GM12892 (cell line): Measurements from ENCODE around the gene HBZ.
"Not testable (repeated sequence)": the region's sequence is repeated elsewhere in the genome, so short reads cannot be mapped to it uniquely, and the experiment has no call there.

Experiments used
- DNase-seq: peaks from one replicate; pipeline ENCODE4 v3.0.0; 2011; ENCODE audit not compliant: insufficient read length
- FAIRE-seq: peaks from 2 replicates; lab custom pipeline; 2011; peaks lifted over from hg19 to GRCh38; lab: Jason Lieb, UNC
- POLR2A ChIP-seq: IDR thresholded peaks from 2 replicates; pipeline ENCODE4 v1.6.1; 2011; ENCODE audit warnings: low read depth, low read length, control low read depth
- POLR2AphosphoS5 ChIP-seq: IDR thresholded peaks from 2 replicates; pipeline ENCODE4 v1.6.1; 2011; ENCODE audit warnings: low read depth, low read length, control low read depth
- TAF1 ChIP-seq: IDR thresholded peaks from 2 replicates; pipeline ENCODE4 v1.6.1; 2011; ENCODE audit warnings: low read depth, mild to moderate bottlenecking, control low read depth, low read length, borderline replicate concordance

The HBZ gene

GRCh38 chr16:188674-189073, 36.2 kb downstream of the HBZ start:
- TF ChIP-seq TAF1 (no peak), POLR2AphosphoS5 (no peak), POLR2A (no peak)
- DNase-seq = no peak
- FAIRE-seq = no peak

DNA sequence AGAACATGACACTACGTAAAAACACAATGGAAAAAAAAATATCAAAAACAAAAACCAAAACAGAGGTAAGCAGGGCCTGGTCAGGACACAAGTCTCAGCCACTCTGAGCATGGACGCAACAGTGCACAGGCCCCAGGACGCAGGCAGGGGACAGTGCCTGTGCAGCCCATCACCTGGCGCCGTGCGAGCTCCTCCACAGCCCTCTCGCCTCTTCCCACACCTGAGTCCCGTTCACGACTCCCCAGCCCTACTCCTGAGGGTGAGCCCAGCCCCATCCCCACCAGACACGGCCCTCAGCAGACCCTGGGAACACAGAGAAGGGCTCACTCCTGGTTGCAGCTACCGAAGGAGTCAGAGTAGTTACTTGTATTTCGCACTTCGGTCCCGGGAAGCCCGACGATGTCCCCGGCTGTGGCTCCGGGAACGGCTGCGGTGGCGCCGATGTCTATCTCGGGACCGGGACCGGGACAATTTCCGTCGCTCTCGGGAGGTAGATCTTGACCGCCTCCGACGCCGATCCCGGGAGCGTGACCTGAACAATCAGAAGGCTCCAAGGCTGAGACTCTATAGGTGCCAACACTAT, 37.3 kb downstream of the HBZ start:
- FAIRE-seq = no peak
- no peak for DNase-seq
- TF ChIP-seq TAF1 (no peak), POLR2A (no peak), POLR2AphosphoS5 (0 out of 2 replicates have a peak, but pooled peaks have one; percentile 33)

GRCh38 chr16:191831-192230, 39.4 kb downstream of the HBZ start:
- DNase-seq (no peak), FAIRE-seq (no peak)
- TF ChIP-seq POLR2A = no peak
- no peak for TF ChIP-seq POLR2AphosphoS5
- TF ChIP-seq TAF1 = no peak

- FAIRE-seq (no peak), DNase-seq (no peak)
- no peak for TF ChIP-seq POLR2A
- no peak for TF ChIP-seq TAF1
- no peak for TF ChIP-seq POLR2AphosphoS5
Observed at GRCh38 chr16:192686-193085, 40.2 kb downstream of the HBZ start.

DNA sequence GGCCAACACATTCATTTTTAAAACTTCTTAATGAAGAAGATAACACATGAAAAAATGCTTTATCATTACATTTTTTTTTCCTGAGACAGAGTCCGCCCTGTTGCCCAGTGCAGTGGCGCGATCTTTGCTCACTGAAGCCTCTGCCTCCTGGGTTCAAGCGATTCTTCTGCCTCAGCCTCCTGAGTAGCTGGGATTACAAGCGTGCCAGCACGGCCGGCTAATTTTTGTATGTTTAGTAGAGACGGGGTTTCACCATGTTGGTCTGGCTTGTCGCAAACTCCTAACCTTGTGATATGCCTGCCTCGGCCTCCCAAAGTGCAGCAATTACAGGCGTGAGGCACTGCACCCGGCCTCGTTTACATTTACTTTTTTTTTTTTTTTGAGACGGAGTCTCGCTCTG, 41.0 kb downstream of the HBZ start:
- no peak for FAIRE-seq
- no peak for TF ChIP-seq POLR2AphosphoS5
- TF ChIP-seq POLR2A = no peak
- no peak for TF ChIP-seq TAF1
- no peak for DNase-seq

- no peak for TF ChIP-seq POLR2A
- no peak for DNase-seq
- FAIRE-seq = no peak
Observed at GRCh38 chr16:194516-194915, 42.1 kb downstream of the HBZ start.

DNA sequence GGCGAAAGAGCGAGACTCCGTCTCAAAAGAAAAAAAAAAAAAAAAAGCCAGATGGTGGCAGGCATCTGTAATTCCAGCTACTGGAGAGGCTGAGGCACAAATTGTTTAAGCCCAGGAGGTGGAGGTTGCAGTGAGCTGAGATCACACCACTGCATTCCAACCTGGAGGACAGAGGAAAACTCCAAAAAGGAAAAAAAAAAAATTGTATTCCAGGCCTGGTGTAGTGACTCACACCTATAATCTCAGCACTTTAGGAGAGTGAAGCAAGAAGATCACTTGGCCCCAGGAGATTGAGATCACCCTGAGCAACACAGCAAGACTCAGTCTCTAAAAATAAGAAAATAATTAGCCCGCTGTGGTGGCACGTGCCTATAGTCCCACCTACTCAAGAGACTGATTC, 47.9 kb downstream of the HBZ start:
- FAIRE-seq (no peak), DNase-seq (no peak)
- TF ChIP-seq TAF1 (no peak), POLR2A (no peak), POLR2AphosphoS5 (no peak)

GRCh38 chr16:203246-203645, 50.8 kb downstream of the HBZ start:
- DNase-seq = no peak
- TF ChIP-seq TAF1 (no peak), POLR2A (no peak), POLR2AphosphoS5 (no peak)
- FAIRE-seq = no peak

- DNase-seq, FAIRE-seq: not testable (repeated sequence)
Observed at GRCh38 chr16:204046-204445, 51.6 kb downstream of the HBZ start.
